ENCODE measurements around the gene L3MBTL1.

Gene L3MBTL1

DNA sequence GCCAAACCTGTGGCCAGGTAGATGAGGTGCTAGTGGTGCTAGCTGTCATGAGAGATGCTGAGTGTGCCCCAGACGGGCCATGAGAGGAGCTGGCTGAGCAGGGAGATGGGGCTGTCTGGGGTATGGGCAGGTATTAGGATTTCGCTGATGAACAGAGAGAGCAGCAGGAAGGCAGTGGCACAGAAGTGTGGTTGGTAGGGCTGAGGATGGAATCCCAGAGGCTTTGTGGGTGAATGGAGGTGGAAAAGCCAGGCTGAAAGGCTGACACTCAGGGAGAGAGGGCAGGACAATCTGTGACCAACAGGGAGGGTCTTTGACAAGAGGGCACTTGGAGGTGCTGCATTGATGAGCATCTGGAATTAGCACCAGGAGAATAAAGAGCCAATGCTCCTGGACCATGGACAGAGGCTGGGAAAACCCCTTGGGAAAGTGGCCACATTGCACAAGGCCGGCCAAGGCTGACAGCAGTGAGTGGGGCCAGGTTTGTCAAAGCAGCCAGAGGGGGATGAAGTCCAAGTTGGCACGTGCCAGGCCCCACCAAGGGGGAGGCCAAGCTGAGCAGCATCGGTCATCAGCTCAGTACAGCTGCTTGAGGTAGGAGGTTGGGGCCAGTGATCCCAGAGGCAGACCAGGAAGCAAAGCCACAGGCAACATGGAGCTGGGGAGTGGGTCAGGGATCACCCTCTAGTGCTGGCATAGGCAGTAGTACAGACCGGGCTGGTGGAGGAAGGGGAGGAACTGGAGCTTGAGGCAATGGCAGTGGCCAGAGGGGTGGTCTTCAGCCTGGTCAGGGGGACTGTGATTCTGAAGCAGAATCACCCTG, 31.6 kb downstream of the L3MBTL1 start:
- TF ChIP-seq, protein P1, sequence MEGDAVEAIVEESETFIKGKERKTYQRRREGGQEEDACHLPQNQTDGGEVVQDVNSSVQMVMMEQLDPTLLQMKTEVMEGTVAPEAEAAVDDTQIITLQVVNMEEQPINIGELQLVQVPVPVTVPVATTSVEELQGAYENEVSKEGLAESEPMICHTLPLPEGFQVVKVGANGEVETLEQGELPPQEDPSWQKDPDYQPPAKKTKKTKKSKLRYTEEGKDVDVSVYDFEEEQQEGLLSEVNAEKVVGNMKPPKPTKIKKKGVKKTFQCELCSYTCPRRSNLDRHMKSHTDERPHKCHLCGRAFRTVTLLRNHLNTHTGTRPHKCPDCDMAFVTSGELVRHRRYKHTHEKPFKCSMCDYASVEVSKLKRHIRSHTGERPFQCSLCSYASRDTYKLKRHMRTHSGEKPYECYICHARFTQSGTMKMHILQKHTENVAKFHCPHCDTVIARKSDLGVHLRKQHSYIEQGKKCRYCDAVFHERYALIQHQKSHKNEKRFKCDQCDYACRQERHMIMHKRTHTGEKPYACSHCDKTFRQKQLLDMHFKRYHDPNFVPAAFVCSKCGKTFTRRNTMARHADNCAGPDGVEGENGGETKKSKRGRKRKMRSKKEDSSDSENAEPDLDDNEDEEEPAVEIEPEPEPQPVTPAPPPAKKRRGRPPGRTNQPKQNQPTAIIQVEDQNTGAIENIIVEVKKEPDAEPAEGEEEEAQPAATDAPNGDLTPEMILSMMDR (IDR thresholded peaks at IDR 0.05) = no peak

DNA sequence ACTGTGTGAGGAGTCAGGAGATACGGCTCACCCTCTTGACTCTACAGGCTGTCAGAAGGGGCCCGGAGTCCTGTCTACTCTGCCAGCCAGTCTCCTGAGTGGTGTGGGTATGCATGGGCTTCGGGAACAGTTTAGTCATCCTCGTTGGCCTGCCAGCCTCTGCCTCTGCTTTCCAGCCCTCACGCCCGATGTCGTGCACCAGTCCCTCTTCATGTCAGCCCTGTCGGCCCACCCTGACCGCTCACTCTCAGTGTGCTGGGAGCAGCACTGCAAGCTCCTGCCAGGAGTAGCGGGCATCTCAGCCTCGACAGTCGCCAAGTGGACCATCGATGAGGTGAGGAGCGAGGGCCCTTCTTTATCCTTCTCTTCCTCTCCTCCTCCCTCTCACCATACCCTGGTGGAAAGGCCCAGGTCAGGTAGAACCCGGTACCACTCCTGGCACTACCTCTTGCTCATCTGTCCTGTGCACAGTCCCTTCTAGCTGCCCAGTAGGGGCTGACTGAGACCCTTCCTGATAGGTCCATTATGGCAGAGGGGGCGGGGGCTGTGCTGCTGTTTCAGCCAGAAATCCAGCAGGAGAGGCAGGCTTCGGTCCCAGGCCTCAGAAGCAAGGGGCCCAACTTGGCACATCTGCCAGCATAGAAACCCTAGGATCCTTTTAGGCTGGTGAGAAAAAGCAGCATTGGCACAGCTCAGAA, 32.6 kb downstream of the L3MBTL1 start:
- TF ChIP-seq, protein P1 (IDR thresholded peaks at IDR 0.05) = no peak

DNA sequence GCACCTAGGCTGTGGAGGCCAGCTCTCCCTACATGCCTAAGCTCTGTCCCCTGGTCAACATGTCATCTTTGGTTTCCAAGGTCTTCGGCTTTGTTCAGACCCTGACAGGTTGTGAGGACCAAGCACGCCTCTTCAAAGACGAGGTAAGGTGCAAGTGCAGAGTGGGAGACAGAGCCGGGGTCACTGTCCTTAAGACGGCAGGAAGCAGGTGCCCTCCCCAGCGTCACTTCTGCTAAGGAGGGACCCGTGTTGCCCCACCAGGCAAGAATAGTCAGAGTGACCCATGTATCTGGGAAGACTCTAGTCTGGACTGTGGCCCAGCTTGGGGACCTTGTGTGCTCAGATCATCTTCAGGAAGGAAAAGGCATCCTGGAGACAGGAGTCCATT, 33.2 kb downstream of the L3MBTL1 start:
- TF ChIP-seq, protein P1 (IDR thresholded peaks at IDR 0.05) = no peak

DNA sequence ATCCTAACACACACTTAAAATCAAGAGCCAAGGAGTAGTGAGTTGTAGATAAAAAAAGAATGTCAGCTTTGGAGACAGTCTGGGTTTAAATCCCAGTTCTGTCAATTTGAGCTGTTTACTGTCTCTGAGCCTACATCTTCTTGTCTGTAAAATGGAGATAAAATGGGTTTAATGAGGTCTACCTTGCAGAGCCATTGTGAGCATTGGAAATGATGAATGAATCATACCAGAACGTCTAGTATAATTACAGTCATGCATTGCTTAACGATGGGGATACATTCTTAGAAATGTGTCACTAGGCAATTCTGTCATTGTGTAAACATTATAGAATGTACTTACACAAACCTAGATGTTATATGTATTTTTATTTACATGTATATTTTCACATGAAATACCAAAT, 33.7 kb downstream of the L3MBTL1 start:
- TF ChIP-seq, protein P1 (IDR thresholded peaks at IDR 0.05) = no peak

DNA sequence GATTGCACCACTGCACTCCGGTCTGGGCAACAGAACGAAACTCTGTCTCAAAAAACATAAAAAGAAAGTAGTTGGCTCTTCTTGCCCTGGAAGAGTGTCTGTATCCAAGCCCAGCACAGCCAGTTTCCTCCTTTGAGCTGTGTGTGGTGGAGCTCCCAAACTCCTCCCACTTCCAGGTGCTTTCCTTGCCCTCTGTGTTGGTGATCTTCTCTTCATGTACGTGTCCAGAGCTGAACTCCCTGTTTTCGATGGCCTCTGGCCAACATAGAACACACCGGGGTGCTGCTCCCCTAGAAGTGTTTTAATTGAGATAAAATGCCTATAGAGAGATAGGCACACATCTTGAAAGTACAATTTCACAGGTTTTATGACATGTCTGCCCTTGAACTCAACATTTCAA, 34.7 kb downstream of the L3MBTL1 start:
- TF ChIP-seq, protein P1 (IDR thresholded peaks at IDR 0.05) = no peak

DNA sequence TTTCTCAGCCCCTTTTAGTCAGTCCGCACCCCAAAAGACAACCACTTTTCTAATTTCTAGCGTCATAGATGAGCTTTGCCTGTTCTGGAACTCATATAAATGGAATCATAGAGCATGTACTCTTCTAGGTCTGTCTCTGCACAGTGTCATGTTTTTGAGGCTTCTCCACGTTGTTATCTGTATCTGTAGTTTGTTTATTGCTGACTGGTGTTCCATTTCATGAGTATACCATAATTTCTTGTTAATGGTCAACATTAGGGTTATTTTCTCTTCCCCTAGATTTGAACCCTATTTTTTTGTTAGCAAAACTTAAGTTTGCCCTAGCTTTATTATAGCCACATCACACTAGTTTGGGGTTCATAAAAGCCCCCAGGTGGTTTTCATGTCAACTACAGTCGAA, 35.2 kb downstream of the L3MBTL1 start:
- TF ChIP-seq, protein P1 (IDR thresholded peaks at IDR 0.05) = no peak

DNA sequence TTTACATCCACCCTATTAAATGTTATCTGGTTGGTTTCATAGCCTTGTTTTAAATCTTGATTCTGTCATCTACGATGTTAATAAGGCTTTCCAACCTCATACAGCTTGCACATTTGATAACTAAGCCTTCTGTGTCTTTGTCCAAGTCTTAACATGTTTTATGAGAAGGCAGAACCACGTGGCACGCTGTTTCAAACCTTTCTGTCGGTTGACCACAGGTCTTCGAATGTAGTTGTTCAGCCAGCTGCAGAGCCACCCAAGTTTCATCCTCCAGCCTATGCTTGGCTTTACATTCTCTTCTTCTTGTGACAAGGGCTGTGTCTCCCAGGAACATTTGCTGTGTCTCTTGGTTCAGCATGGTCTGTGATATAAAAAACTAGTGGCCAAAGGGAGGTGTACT, 35.6 kb downstream of the L3MBTL1 start:
- TF ChIP-seq, protein P1 (IDR thresholded peaks at IDR 0.05) = no peak

All from LNCAP (cell line).